NB4 (cell line): ENCODE data around the gene FAT3.

Source experiments
- DNase-seq: peaks from one replicate; pipeline ENCODE4 v3.0.0; 2010; ENCODE audit warnings: low read depth
- H3K4me3 ChIP-seq: one replicate; pipeline ENCODE4 v1.5.1; 2011; ENCODE audit warnings: mild to moderate bottlenecking, low read depth, low read length, moderate library complexity
- CTCF ChIP-seq: IDR thresholded peaks from one replicate; pipeline ENCODE4 v1.5.1; 2012; ENCODE audit warnings: low read depth, low read length
- MAX ChIP-seq: IDR thresholded peaks from 2 replicates; pipeline ENCODE4 v1.6.1; 2011; ENCODE audit warnings: low read depth, low read length
- MYC ChIP-seq: IDR thresholded peaks from 2 replicates; pipeline ENCODE4 v1.6.1; 2011; ENCODE audit warnings: low read depth, low read length
- POLR2A ChIP-seq: IDR thresholded peaks from 2 replicates; pipeline ENCODE4 v1.6.1; 2011; ENCODE audit warnings: mild to moderate bottlenecking; ENCODE audit not compliant: insufficient read length; ENCODE audit errors: extremely low read depth

FAT3 gene

GRCh38 chr11:92212530-92212929 lies 12.1 kb upstream of the FAT3 start:
- no peak overlapping the region for H3K4me3 ChIP-seq
- no peak for DNase-seq
- TF ChIP-seq MAX (no peak), MYC (no peak), POLR2A (no peak), CTCF (no peak)

- no peak overlapping the region for H3K4me3 ChIP-seq
- no peak for DNase-seq
- TF ChIP-seq MAX (no peak), CTCF (no peak), POLR2A (no peak), MYC (no peak)
Observed at GRCh38 chr11:92216789-92217188, 7.8 kb upstream of the FAT3 start.

- DNase-seq: no peak
- TF ChIP-seq POLR2A (no peak), MAX (no peak), MYC (no peak), CTCF (no peak)
- no peak overlapping the region for H3K4me3 ChIP-seq
Observed at GRCh38 chr11:92219476-92219875, 5.1 kb upstream of the FAT3 start.

GRCh38 chr11:92222701-92223100 lies 1.9 kb upstream of the FAT3 start:
- no peak for TF ChIP-seq MAX
- no peak for TF ChIP-seq CTCF
- TF ChIP-seq POLR2A: no peak
- TF ChIP-seq MYC: no peak
- no peak for DNase-seq
- H3K4me3 ChIP-seq: no peak overlapping the region

GRCh38 chr11:92224054-92224406 lies 588 bp upstream of the FAT3 start:
- no peak overlapping the region for H3K4me3 ChIP-seq
- DNase-seq: no peak
- TF ChIP-seq MAX: no peak
- TF ChIP-seq CTCF: no peak
- TF ChIP-seq POLR2A: no peak
- no peak for TF ChIP-seq MYC

- no peak overlapping the region for H3K4me3 ChIP-seq
- no peak for DNase-seq
- no peak for TF ChIP-seq POLR2A
- TF ChIP-seq MAX: no peak
- TF ChIP-seq MYC: no peak
- no peak for TF ChIP-seq CTCF
Observed at GRCh38 chr11:92225125-92225567, 528 bp downstream of the FAT3 start.
